Measurements from ENCODE around the gene PAPPA2.

PAPPA2 gene

DNA sequence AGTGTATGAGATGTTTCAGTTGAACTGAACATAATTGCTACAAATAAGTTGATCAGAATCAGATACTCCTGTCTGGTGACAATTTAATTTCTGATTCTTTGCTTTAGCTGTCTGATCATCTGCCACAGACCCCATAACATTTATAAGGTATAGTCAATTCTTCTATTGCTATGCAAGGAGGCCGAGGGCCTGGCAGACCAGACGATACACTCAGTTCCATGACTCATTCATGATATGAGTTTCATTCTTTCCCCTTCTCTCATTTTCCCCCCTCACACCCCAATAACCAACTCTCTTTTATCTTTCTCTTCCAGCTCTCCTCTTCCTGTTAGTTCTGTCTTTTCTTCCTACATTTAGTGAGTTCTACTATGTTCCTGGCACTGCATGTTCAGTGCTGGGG is 236.8 kb downstream of the PAPPA2 start:
- H3K4me3 ChIP-seq (ENCODE audit: low read depth, low read length), result no peak overlapping the region
- DNase-seq (ENCODE audit: low read depth), result no peak
- TF ChIP-seq, protein P1, sequence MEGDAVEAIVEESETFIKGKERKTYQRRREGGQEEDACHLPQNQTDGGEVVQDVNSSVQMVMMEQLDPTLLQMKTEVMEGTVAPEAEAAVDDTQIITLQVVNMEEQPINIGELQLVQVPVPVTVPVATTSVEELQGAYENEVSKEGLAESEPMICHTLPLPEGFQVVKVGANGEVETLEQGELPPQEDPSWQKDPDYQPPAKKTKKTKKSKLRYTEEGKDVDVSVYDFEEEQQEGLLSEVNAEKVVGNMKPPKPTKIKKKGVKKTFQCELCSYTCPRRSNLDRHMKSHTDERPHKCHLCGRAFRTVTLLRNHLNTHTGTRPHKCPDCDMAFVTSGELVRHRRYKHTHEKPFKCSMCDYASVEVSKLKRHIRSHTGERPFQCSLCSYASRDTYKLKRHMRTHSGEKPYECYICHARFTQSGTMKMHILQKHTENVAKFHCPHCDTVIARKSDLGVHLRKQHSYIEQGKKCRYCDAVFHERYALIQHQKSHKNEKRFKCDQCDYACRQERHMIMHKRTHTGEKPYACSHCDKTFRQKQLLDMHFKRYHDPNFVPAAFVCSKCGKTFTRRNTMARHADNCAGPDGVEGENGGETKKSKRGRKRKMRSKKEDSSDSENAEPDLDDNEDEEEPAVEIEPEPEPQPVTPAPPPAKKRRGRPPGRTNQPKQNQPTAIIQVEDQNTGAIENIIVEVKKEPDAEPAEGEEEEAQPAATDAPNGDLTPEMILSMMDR (IDR thresholded peaks at IDR 0.05; ENCODE audit: low read depth, low read length, missing control alignments), result no peak
- in situ Hi-C loops (cut with HindIII; ENCODE audit: low sequenced_read_pairs), result no loop called here

DNA sequence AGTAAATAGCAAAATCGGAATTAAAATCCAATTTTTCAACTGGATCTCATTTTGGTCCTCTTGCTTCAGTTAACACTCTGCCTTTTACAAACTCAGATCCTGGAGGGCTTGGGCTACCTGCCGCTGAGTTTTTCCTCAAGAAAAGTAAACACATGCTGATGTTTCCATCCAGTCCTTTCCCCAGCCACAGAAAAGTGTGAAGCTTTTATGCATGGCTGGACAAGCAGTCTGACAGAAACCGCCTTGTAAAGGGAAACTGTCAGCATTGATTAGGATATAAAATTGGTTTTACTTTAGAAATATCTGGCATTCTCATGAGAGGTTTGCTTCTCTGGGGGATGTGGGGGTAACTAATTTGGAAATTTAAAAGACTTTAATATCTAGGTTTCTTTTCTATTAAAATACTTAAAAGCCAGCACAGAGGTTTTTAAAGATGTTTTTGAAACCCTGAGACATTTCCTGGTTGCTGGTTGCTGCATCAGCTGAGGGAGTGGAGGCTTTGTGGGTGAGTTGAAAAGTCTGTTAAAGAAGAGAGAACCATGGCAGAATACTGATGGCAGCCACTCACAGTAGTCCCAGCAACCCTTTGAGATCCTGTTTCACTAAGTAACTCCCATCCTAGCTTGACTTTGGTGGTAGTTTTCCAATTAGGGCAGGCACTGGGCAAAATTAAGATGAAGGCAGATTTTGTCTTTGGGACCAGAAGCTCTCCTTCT is 238.3 kb downstream of the PAPPA2 start:
- H3K4me3 ChIP-seq (ENCODE audit: low read depth, low read length), result no peak overlapping the region
- DNase-seq (ENCODE audit: low read depth), result no peak
- in situ Hi-C loops (cut with HindIII; ENCODE audit: low sequenced_read_pairs), result no loop called here
- TF ChIP-seq, protein P1 (IDR thresholded peaks at IDR 0.05; ENCODE audit: low read depth, low read length, missing control alignments), result no peak

GRCh38 chr1:176702901-176703300 is 239.9 kb downstream of the PAPPA2 start:
- no peak for DNase-seq (ENCODE audit: low read depth)
- in situ Hi-C loops (cut with HindIII; ENCODE audit: low sequenced_read_pairs), result no loop called here
- TF ChIP-seq, protein P1 (IDR thresholded peaks at IDR 0.05; ENCODE audit: low read depth, low read length, missing control alignments), result no peak
- H3K4me3 ChIP-seq (ENCODE audit: low read depth, low read length), result no peak overlapping the region

DNA sequence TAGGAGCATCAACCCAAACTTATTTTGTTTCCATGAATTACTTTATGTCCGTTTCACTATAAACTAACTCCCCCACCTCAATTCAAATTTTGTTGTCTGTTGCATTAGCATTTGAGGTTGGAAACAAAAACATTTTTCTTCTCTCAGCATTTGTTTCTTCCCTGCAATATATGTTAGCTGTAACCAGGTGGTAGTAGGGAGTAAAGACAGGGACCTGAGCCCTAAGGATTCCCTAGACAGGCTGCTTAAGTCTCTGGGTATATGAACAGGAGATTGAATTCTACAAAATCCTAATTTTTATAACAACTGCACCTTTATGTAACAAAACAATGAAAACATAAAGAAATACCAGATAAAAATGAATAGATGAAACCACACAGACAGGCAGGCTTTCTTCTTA is 242.6 kb downstream of the PAPPA2 start:
- DNase-seq (ENCODE audit: low read depth), result no peak
- TF ChIP-seq, protein P1 (IDR thresholded peaks at IDR 0.05; ENCODE audit: low read depth, low read length, missing control alignments), result no peak
- in situ Hi-C loops (cut with HindIII; ENCODE audit: low sequenced_read_pairs), result no loop called here
- H3K4me3 ChIP-seq (ENCODE audit: low read depth, low read length), result no peak overlapping the region

DNA sequence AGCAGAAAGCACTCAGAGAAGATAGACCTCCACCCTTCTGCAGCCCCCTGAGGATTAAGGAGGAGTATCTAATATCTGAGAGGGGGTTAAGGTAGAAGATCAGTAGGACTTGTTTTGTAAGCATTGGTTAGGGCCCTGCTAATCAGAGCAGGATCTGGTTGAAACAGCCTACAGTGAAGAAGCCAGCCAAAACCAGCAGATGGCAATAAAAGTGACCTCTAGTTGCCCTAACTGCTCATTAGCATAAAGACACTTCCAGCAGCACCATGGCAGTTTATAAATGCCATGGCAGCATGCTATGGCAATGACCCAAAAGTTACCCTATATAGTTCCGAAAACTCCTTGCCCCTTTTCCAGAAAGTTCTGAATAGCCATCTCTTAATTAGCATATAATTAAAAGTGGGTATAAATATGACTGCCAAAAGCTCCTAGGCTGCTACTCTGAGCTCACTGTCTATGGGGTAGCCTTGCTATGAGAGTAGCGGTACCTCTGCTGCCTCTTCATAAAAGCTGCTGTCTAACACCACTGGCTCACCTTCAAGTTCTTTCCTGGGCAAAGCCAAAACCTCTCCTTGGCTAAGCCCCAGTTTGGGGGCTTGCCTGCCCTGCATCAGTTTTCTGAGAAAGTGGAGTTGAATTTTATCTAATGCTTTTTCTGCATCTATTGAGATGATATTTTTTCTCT is 254.2 kb downstream of the PAPPA2 start:
- no peak overlapping the region for H3K4me3 ChIP-seq (ENCODE audit: low read depth, low read length)
- in situ Hi-C loops (cut with HindIII; ENCODE audit: low sequenced_read_pairs), result no loop called here
- TF ChIP-seq, protein P1 (IDR thresholded peaks at IDR 0.05; ENCODE audit: low read depth, low read length, missing control alignments), result no peak
- no peak for DNase-seq (ENCODE audit: low read depth)

- DNase-seq (ENCODE audit: low read depth), result no peak
- no peak overlapping the region for H3K4me3 ChIP-seq (ENCODE audit: low read depth, low read length)
- in situ Hi-C loops (cut with HindIII; ENCODE audit: low sequenced_read_pairs), result no loop called here
- TF ChIP-seq, protein P1 (IDR thresholded peaks at IDR 0.05; ENCODE audit: low read depth, low read length, missing control alignments), result no peak
Measured at GRCh38 chr1:176719447-176719846, 256.5 kb downstream of the PAPPA2 start.
